ENCODE results near the gene PGAP2.
"Not testable (repeated sequence)": the region's sequence is repeated elsewhere in the genome, so short reads cannot be mapped to it uniquely, and the experiment has no call there.

The PGAP2 gene
- total RNA-seq: 9.4 to 14.0 (median 12.4) reads per million in 4 experiments

DNA sequence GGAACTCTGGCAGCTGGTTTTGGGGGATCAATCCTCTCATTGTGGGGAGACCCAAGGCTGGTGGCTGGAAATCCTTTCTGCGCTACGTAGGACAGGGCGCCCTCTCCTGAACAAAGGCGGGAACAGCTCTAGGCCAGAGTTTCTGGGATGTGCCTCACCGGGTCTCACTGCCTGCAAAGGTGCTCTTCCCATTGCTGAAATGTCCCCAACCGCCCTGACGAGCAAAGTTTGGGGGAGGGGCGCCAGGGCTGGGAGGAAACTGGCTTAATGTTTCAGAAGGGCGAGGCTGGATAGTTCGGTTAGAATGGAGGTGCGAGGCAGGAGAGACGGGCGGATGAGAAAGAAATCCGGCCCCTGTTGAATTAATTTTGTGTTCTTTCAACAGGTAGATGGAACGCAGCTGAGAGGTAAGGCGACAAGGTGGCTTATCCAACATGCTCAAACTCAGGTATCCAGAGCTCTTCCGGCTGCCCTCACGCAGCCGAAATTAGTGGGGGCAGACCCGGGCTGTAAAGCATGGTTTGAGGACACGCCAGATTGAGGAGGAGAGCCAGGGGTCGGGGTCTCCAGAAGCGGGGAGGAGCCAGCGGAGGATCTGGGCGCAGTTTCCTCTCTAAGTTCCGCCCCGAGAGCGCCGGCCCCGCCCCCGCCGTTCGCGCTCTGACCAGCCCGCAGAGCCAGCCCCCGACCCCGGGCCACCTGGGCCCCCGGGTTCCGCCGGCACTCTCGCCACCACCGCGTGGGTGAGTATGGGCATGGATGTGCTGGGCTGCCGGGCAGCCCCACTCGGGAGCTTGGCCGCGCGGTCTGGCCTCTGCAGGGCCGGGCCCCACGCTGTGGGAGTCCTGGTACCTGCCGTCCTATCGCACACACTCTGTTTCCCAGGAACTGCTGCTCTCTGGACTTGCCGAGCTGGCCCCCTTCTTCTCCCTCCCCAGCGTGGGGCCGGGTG, at the start of gene PGAP2:
PGAP2 (plus strand) TSS at position 652 of the 952 bp plus-strand sequence. CDS start 2,700 bp downstream, outside the sequence.
- peak; percentile 41 for DNase-seq

DNA sequence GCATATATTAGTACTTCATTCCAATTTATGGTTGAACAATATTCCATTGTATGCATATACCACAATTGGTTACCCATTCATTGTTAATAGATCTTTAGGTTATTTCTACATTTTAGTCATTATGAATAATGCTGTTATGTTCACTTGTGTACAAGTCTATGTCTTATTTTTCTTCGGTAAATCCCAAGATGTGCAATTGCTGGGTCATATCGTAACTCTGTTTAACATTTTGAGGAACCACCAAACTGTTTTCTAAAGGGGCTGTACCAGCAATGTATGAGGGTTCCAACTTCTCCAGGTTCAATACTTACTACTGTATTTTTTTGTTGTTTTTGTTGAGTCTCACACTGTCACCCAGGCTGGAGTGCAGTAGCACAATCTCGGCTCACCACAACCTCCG, 44.1 kb upstream of the PGAP2 start:
- DNase-seq: no peak

DNA sequence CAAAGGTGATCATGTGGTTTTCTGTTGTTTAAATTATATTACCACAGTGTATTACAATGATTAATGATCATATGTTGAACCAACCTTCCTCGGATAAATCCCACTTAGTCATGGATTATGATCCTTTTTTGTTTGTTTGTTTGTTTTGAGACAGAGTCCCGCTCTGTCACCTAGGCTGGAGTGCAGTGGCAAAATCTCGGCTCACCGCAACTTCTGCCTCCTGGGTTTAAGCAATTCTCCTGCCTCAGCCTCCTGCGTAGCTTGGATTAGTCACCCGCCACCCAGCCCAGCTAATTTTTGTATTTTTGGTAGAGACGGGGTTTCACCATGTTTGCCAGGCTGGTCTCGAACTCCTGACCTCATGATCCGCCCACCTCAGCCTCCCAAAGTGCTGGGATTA, 41.5 kb upstream of the PGAP2 start:
- not testable (repeated sequence) for DNase-seq

DNA sequence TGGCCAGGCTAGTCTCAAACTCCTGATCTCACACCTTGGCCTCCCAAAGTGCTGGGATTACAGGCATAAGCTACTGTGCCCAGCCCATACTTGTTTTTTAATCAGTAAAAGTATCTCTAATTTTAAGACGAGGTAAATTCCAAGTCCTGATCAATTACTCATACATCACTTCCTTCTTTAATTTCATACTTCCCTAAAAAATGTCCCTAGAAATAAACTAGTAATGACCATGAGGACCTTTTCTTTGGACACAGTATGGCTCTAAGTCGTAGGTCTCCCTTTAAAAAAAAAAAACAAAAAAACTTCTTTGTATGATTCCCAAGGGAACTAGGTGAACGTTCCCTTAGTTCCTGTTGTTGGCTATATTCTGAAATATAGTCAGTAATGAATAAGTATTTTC, 40.8 kb upstream of the PGAP2 start:
- DNase-seq: no peak

DNA sequence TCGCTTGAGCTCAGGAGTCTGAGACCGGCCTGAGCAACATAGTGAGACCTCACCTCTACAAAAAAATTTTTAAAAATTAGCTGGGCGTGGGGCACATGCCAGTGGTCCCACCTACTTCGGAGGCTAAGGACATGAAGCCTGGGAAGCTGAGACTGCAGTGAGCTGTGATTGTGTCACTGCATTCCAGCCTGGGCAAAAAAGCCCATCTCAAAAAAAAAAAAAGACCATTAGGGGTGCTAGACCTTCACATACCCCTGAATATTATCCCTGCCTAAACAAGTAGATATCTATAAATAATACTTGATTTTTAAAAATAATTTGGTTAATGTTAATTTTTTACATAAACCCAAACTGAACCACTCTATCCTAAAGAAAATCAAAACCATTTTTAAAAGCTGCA, 35.2 kb upstream of the PGAP2 start:
- no peak for DNase-seq

DNA sequence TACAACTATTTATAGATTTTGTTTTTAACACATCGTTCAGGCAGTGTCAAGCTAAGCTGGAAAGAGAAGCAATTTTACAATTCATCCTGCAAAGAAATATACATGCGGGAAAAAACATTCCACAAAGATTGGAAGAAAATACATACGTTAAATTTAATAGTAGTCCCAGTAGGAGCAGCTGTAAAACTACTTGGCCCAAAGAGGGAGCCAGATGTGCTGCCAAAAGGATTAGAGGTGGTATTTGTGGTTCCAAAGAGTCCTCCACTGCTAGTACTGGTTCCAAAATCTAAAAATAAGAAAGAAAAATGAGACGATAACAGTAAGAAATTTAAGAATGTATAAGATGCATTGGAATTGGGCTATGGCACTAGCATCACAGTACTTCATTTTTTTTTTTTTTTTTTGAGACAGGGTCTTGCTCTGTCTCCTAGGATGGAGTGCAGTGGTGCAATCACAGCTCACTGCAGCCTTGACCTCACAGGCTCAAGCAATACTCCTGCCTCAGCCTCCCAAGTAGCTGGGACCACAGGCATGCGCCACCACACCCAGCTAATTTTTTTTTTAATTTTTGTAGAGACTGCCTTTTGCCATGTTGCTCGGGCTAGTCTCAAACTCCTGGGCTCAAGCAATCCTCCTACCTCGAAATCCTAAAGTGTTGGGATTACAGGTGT, 32.5 kb upstream of the PGAP2 start:
- no peak for DNase-seq

DNA sequence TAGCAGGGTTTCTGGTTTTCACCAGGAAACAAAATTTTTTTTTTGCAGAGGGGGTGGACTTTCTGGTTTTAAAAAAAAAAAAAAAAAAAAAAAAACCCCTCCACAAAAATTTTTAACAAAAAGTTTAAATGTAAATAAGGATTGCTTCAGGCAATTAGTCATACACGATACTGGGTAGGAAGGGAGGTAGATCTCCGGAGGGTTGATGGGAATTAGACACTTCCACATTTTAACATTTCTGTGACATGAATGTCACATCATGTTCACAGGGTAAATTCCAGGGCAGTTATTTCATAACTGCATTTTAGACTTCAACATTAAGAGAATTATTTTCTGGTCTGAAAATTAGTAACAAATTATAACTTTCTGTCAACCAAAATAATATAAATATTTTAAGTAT, 26.9 kb upstream of the PGAP2 start:
- no peak for DNase-seq

DNA sequence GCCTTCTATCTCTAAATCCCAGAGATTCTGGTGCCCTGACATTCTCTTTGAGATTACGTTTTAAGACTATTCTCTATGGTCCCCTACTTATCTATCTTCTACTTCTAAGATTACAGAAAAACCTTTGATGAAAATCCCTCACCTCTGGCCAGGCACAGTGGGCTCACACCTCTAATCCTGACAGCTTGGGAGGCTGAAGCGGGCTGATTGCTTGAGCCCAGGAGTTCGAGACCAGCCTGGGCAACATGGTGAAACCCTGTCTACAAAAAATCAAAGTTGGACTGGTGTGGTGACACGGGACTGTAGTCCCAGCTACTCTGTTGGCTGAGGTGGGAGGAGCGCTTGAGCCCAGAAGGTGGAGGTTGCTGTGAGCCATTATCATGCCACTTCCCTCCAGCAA, 25.4 kb upstream of the PGAP2 start:
- DNase-seq: no peak

DNA sequence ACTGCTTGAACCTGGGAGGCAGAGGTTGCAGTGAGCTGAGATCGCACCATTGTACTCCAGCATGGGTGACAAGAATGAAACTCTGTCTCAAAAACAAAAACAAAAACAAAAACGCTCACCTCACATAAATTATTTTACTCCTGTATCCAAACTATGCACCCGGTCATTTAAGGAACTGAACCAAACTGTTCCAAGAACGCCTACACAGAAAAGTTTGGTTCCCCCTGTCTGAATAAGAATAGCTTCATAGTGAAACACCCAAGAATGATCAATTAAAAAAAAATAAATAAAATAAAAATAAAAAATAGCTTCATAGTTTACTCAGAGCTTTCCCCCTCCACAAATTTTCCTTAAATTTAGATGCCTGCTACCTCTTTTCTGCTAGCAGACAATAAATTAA, 24.7 kb upstream of the PGAP2 start:
- DNase-seq: no peak

DNA sequence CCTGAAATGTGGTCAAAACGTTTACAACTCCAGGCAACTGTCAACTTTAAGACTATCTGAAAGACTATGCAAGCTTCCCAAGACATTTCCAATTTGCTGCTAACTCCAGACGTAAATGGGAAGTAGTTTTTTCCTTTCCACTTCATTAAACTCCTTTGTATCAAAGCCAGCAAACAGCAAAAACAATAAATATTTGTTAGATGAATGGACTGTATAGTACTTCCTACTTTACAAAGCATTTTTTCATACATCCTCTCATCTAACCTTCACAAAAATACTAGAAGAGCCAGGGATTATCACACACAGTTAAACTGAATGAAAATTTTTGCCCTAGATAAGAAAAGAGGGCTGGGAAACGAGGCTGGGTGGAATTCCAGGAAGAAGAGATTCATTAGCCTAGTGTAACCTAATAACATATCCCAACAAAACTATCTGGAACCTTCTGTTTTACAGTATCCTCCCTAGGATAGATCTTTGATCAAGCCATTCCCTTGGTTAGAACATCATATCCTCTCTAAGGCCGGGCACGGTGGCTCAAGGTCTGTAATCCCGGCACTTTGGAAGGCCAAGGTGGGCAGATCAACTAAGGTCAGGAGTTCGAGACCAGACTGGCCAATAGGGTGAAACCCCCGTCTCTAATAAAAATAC, 21.5 kb upstream of the PGAP2 start:
- no peak for DNase-seq

DNA sequence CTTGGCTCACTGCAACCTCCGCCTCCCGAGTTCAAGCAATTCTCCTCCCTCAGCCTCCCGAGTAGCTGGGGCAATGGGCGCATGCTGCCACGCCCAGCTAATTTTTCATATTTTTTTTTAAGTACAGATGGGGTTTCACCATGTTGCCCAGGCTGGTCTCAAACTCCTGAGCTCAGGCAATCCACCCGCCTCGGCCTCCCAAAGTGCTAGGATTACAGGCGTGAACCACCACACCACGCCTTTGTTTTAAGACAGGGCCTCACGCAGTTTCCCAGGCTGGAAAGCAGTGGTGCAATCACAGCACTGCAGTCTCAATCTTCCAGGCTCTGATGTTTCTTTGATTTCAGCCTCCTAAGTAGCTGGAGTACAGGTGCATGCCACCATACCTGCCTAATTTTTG, 14.0 kb upstream of the PGAP2 start:
- DNase-seq: not testable (repeated sequence)

DNA sequence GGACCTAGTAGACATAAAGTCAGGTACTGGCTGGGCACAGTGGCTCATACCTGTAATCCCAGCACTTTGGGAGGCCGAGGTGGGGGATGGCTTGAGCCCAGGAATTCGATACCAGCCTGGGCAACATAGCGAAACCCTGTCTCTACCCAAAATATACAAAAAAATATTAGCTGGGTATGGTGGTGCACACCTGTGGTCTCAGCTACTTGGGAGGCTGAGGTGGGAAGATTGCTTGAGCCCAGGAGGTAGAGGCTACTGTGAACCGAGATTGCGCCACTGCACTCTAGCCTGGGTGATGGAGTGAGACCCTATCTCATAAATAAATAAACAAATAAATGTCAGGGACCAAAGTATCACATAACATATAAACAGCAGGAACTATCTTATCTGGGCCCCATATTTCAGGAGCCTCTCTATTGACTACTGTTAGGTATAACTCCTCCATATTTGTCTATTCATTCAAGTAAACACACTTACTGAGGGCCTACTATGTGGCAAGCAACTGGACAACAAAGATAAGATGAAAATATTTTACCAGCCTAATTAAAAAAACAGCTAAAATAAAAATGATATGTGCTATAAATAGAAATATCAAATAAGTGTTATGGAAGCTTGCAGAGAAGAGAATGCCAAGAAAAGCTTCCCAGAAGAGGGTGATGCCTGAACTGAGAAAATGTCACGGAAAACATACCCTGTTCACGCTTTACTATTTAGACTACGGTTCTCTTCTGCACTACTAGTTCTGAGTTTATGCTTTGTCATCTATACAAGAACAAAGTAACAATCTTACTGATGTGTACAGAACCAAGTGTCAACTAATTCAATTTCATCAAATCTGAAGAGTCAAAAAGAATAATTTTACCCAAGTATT, 13.0 kb upstream of the PGAP2 start:
- DNase-seq: no peak

DNA sequence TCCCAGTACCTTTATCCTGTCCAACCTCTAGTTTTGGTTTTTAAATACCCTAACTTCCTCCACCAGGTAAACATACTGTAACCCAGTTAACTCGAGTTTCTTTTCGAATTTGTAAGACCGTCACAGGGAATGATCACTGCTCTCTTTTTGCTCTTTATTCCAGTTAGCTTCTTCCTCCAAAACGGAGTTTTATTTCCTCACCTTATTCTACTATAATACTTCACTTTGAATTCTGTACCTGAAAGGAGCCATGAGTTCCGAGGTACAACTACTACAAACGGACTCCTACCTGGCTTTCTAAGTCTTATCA, 12.4 kb upstream of the PGAP2 start:
- no peak for DNase-seq

DNA sequence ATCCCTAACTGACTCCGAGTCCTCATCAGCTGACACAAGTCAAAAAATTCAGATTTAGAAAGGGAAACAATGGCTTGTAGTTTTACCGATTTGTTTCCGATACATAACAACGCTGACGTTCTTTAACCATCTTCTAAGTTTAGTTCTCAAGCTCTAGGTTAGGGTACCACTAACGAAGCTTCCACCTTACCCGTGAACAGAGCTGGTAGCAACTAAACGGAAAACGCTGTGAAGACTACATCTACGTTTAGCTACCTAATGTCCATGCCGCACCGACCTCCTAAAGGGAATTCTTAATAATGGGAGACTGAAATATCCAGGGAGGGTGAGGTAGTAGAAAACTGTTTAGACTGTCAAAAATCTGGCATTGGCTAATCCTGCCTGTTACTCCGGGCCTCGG, 12.0 kb upstream of the PGAP2 start:
- DNase-seq: no peak

DNA sequence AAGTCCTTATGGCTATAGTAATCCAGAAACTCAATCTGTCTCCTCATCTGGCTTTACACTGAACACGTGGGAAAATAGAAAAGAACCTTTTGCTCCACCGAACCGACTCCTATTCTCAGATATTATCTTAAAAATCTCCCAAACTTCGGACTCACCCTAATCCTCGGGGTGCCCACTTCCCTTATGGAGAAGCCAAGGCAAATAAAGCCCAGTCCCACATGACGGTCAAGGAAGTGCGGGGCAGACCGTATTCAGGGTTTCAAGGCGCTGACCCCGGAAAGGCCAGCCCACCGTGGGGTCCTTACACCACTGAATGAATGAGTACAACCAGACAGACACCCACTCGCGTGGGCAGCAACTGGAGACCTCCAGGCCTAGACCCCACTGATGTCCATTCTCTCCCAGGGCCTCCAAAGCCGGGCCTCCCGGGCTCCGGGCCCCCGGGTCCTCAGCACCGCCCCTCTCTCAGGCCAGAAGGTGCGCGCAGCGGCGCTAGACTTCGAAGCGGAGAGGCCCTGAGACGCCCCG, 11.5 kb upstream of the PGAP2 start:
- DNase-seq: no peak

DNA sequence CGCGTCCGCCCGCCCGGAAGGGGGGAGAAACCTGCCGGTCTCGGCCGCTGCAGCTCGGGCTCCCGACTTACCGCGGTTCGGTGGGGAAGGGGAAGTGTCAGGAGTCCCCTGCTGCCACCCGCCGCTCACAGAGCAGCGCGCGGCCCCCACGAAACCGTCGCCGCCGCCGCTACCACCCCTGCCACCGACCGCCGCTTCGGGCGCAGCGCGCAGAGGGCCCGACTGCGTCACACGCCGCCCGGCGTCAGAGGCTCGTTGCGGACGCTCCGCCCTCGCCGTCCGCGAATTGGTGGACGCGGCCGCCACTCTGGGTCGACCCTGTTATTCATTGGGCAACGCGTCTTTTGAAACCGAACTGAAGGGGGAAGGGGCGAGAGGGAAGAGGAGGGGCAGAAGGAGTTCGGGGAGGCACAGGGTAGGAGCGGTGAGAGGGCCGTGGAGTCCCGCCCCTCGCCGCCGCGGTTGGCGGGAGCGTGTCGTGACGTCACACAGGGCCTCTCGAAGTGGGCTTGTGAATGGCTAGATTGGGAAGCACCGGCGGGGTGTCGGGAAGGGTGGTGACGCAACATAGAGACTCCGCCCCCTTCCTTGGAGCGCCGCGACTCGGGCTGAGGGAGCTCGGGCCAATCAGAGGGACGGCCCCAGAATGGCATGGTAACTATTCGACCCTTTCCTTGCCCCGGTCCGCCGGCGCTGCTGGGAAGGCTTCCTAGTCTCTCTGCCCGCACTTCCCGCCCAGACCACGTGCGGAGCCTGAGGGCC, 10.8 kb upstream of the PGAP2 start, which contains the start of gene NUP98:
NUP98 (minus strand) TSS at position 226 of the 762 bp plus-strand sequence. CDS start 15,437 bp downstream, outside the sequence.
- peak; percentile 99 for DNase-seq

DNA sequence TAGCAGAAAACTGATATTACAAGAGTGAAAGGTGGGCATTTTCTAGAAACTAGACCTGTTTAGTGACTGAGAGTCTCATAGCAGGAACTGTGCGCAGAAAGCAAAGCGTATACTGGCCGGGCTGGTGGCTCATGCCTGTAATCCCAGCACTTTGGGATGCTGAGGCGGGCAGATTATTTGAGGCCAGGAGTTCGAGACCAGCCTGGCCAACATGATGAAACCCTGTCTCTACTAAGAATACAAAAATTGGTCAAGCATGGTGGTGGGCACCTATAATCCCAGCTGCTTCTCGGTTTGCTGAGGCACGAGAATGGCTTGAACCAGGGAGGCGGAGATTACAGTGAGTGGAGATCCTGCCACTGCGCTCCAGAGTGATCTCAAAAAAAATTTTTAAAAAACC, 9.2 kb upstream of the PGAP2 start:
- no peak for DNase-seq

DNA sequence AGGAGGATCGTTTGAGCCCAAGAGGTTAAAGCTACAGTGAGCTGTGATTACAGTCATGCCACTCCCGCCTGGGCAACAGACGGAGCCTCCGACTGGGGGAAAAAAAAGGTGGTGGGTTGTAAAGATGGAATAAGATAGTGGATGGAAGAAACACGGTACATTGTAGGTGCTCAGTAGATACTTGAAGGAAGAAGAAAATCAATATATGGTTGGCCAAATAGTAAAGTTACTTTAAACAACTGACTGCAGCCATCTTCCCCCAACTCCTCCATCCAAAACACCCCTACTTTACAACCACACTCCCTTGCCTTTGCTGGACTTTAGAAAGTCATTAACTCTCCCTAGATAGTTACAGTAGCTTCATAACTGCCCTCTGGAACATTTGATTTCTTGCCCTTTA, 8.5 kb upstream of the PGAP2 start:
- no peak for DNase-seq

DNA sequence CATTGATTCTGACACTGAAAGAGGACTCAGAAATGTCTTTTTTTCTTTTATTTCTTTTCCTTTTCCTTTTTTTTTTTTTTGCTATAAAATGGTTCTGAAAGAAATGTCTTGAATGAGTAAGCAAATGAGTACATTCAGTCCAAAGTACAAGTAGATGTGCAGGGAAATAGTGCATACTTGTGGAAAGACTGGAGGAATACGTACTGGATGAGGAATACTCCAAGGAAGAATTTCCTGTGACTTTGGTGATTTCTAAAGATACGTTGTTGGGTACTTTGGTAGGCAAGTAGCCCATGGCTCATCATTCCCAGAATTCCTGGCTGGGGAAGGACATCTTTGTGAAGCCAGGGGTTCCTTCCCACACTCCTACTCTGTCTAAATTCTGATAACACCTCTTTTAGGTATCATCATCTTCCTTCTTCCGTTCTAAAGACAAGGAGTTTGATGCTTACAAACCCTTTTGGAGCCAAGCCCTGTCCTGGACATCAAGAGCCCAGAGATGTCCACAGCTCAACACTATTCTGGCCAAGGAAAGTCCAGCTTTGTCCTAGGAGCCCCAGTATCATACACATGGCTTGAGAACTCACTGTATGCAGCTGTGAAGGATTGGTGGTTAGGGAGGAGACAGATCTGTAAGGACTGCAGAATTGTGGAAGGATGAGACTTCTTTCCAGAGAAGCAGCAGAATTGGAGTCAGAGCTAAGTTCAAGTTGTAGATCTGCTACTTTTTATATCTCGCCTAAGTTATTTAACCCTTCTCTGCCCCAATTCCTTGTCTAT, 6.2 kb upstream of the PGAP2 start:
- no peak for DNase-seq

DNA sequence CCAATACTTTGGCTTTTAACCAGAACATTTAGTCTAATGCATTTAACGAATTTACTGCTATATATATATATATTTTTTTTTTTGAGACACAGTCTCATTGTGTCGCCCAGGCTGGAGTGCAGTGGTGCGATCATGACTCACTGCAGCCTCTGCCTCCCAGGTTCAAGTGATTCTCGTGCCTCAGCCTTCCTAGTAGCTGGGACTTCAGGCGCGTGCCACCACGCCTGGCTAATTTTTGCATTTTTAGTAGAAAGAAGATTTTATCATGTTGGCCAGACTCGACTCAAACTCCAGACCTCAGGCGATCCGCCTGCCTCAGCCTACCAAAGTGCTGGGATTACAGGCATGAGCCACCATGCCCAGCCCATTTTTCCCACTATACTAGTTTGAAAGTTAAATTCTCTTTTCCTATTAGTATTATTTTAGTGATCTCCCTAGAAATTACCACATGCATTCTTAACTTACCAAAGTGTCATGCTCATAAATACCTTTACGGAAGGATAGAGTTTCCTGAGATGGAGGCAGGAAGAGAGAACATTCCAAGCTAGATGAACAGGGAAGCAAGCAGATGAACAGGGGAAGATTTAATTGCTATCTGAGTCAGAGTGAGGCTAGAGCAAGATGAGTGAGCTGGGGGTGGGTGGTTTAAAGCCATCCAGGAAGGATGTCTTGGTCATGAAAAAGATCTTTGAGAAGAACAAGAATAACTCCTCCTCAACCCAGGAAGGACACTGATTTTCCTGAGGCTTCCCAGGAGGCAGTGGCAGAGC, 4.4 kb upstream of the PGAP2 start:
- DNase-seq: no peak

Measured in effector CD8-positive, alpha-beta T cell (primary cell).